Progenitor cell of endocrine pancreas (in vitro differentiated cells): ENCODE results near the gene MAP3K7. TPM values are rescaled to one million over a fixed set of nuclear protein-coding genes. Genes with fewer than 3 reads are reported as not detected.
"Not testable (repeated sequence)": the region's sequence is repeated elsewhere in the genome, so short reads cannot be mapped to it uniquely, and the experiment has no call there.

Experiments
- DNase-seq: peaks from one replicate; pipeline ENCODE4 v3.0.0; 2021; ENCODE audit warnings: low spot score; ENCODE audit not compliant: unreplicated experiment
- H3K27ac Mint-ChIP-seq: 2 replicates; pipeline ENCODE4 v1.8.0; 2021; ENCODE audit warnings: mild to moderate bottlenecking, moderate library complexity, mixed read lengths
- H3K27me3 Mint-ChIP-seq: 2 replicates; pipeline ENCODE4 v1.8.0; 2021; ENCODE audit warnings: mixed read lengths
- H3K36me3 Mint-ChIP-seq: 2 replicates; pipeline ENCODE4 v1.8.0; 2022; ENCODE audit warnings: mixed read lengths; ENCODE audit not compliant: insufficient read depth
- H3K4me1 Mint-ChIP-seq: 2 replicates; pipeline ENCODE4 v1.8.0; 2021; ENCODE audit warnings: low read depth, mixed read lengths
- H3K4me3 Mint-ChIP-seq: 2 replicates; pipeline ENCODE4 v1.8.0; 2021; ENCODE audit warnings: low read depth, mild to moderate bottlenecking, moderate library complexity, mixed read lengths
- H3K9me3 Mint-ChIP-seq: 2 replicates; pipeline ENCODE4 v1.8.0; 2021; ENCODE audit warnings: low read depth, mixed read lengths
- total RNA-seq: library from RNA; stranded (reverse); gene quantifications from 2 replicates; pipeline ENCODE4 v1.2.1, GENCODE V29; 2021
- TF ChIP-seq, protein P1 (sequence below): fragments of 200-600 bp; sonication (generic); IDR thresholded peaks from one replicate; pipeline ENCODE4 v1.5.0; 2021; ENCODE audit warnings: antibody characterized with exemption, mild to moderate bottlenecking; ENCODE audit not compliant: unreplicated experiment

Gene MAP3K7
- total RNA-seq, 1 donor from 2014 or later = 41.6 TPM

DNA sequence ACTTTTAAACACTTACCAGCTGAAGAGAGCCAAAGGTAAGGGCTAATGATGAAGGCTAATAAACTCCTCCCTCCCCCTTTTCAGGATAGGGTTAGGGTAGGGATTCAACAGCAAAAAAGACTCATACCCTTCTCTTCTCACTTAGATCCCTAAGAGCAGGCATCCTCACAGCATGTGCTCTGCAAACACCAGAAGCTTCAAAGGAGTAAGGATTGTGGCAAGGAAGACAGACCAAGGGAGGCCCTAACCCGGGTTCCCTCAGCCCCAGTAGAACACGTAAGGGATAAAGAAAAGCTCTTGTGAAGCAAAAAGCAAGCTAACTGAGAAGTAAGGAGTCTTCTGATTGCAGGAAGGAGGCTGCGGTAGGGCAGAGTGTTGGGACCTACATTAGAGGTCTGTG is 11.6 kb downstream of the MAP3K7 start:
- Mint-ChIP-seq H3K36me3 (peaks cover 2% of the 10 kb centered on the region), H3K27me3 (no peaks in the 10 kb centered on the region), H3K4me1 (no peaks in the 10 kb centered on the region), H3K9me3 (no peaks in the 10 kb centered on the region), H3K4me3 (no peak overlapping the region), H3K27ac (no peak overlapping the region)
- no peak for DNase-seq
- TF ChIP-seq, protein P1, sequence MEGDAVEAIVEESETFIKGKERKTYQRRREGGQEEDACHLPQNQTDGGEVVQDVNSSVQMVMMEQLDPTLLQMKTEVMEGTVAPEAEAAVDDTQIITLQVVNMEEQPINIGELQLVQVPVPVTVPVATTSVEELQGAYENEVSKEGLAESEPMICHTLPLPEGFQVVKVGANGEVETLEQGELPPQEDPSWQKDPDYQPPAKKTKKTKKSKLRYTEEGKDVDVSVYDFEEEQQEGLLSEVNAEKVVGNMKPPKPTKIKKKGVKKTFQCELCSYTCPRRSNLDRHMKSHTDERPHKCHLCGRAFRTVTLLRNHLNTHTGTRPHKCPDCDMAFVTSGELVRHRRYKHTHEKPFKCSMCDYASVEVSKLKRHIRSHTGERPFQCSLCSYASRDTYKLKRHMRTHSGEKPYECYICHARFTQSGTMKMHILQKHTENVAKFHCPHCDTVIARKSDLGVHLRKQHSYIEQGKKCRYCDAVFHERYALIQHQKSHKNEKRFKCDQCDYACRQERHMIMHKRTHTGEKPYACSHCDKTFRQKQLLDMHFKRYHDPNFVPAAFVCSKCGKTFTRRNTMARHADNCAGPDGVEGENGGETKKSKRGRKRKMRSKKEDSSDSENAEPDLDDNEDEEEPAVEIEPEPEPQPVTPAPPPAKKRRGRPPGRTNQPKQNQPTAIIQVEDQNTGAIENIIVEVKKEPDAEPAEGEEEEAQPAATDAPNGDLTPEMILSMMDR = no peak

DNA sequence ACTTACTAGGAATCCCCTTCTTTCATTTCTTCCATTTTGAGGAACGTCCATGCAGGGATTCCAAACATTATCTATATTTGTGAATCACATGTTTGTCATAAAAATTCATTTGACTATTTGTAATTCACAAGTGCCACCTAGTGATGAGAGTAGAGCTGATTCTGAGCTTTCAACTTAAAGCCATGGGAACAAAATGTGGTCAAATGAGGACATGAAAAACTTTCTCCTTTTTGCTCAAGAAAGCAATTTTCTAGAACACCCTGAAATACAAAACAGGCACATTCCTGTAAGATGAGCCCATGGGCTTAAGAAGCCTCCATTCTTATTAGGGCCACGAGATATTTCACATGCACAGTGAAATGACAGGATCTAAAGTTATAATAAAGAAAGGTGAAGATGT is 12.3 kb downstream of the MAP3K7 start:
- TF ChIP-seq, protein P1 = no peak
- no peaks in the 10 kb centered on the region for H3K27me3 Mint-ChIP-seq
- H3K27ac Mint-ChIP-seq = no peak overlapping the region

DNA sequence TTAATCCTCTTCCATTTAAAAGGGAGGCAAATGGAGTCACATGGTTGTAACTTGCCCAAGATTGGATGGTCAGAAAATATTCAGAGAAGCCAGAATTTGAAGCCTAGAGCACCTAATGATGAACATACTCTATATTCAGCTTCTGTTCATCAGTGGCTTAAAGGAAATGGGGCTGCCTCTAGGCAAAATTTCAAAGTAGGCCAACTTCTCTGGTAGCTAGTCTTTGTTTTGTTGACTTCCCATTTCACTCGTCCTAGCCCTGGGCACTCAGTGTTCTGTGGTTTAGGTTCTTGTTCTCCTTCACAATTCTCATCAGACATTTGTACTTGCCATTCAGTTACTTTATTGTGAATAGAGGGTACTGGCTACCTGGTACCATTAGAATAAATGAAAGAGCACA is 13.2 kb downstream of the MAP3K7 start:
- TF ChIP-seq, protein P1 = no peak
- Mint-ChIP-seq H3K4me3 (no peak overlapping the region), H3K9me3 (no peaks in the 10 kb centered on the region), H3K36me3 (peaks cover 6% of the 10 kb centered on the region), H3K27ac (no peak overlapping the region), H3K27me3 (no peaks in the 10 kb centered on the region), H3K4me1 (no peaks in the 10 kb centered on the region)
- DNase-seq = no peak

More for the DNA sequence above, 12.3 kb downstream of the MAP3K7 start:
- H3K36me3 Mint-ChIP-seq = peaks cover 3% of the 10 kb centered on the region
- no peaks in the 10 kb centered on the region for H3K9me3 Mint-ChIP-seq
- H3K4me3 Mint-ChIP-seq = no peak overlapping the region
- H3K4me1 Mint-ChIP-seq = no peaks in the 10 kb centered on the region
- DNase-seq = no peak

DNA sequence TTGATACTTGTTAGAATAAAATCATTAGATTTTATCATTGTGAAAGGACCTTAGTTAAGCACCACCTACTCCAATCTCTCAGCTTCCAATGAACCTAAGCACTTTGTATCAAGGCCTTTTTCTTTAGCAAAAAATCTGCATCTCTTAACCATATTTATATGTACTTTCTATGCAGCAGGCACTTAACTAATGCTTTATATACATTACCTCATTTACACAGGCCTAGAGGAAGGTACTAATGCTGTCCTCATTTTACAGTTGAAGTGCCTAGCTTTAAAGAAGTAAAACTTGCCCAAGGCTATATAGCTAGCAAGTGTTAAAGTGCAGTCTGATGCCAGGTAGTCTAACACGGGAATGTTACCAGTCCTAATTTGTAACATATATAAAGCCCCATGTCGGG is 14.0 kb downstream of the MAP3K7 start:
- TF ChIP-seq, protein P1 = no peak
- H3K9me3 Mint-ChIP-seq = no peaks in the 10 kb centered on the region
- no peaks in the 10 kb centered on the region for H3K27me3 Mint-ChIP-seq
- no peaks in the 10 kb centered on the region for H3K4me1 Mint-ChIP-seq
- H3K36me3 Mint-ChIP-seq = peaks cover 9% of the 10 kb centered on the region
- no peak overlapping the region for H3K4me3 Mint-ChIP-seq
- DNase-seq = no peak
- H3K27ac Mint-ChIP-seq = no peak overlapping the region

DNA sequence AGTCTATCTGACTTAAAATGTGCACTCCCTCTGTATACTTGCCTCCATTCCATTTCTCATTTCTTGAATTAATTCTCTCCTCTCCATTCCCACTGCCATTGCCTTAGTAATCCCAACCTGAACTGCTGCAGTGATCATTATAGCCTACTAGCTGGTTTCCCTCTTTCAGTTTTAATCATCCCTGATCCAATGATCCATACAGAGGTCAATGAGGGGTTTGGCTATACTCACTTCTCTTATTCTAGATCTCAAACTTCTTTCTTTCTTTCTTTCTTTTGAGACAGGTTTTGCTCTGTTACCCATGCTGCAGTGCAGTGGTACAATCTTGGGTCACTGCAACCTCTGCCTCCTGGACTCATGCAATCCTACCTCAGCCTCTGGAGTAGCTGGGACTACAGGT is 17.6 kb downstream of the MAP3K7 start:
- H3K9me3 Mint-ChIP-seq = peaks cover 8% of the 10 kb centered on the region
- H3K27me3 Mint-ChIP-seq = no peaks in the 10 kb centered on the region
- no peak for DNase-seq
- peak overlapping the region; percentile 13 for H3K27ac Mint-ChIP-seq
- no peaks in the 10 kb centered on the region for H3K4me1 Mint-ChIP-seq
- H3K36me3 Mint-ChIP-seq = peaks cover 36% of the 10 kb centered on the region
- H3K4me3 Mint-ChIP-seq = no peak overlapping the region
- TF ChIP-seq, protein P1 = no peak

DNA sequence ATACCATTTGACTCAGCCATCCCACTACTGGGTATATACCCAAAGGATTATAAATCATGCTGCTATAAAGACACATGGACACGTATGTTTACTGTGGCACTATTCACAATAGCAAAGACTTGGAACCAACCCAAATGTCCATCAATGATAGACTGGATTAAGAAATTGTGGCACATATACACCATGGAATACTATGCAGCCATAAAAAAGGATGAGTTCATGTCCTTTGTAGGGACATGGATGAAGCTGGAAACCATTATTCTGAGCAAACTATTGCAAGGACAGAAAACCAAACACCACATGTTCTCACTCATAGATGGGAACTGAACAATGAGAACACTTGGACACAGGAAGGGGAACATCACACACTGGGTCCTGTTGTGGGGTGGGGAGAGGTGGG is 19.2 kb downstream of the MAP3K7 start:
- H3K36me3 Mint-ChIP-seq = peaks cover 50% of the 10 kb centered on the region
- H3K4me3 Mint-ChIP-seq, H3K27ac Mint-ChIP-seq: not testable (repeated sequence)

DNA sequence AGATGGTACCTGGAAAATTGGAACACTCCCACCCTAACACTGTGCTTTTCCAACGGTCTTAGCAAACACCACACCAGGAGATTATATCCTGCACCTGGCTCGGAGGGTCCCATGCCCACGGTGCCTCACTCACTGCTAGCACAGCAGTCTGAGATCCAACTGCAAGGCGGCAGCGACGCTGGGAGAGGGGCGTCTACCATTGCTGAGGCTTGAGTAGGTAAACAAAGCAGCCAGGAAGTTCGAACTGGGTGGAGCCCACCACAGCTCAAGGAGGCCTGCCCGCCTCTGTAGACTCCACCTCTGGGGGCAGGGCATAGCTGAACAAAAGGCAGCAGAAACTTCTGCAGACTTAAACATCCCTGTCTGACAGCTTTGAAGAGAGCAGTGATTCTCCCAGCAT is 24.5 kb downstream of the MAP3K7 start:
- not testable (repeated sequence) for DNase-seq, H3K4me3 Mint-ChIP-seq, H3K27me3 Mint-ChIP-seq, H3K4me1 Mint-ChIP-seq, H3K27ac Mint-ChIP-seq
- peaks cover 18% of the 10 kb centered on the region for H3K9me3 Mint-ChIP-seq
- peaks cover 49% of the 10 kb centered on the region for H3K36me3 Mint-ChIP-seq

More for the DNA sequence above, 19.2 kb downstream of the MAP3K7 start:
- not testable (repeated sequence) for H3K27me3 Mint-ChIP-seq, H3K4me1 Mint-ChIP-seq, DNase-seq
- H3K9me3 Mint-ChIP-seq = peaks cover 16% of the 10 kb centered on the region
